Measurements from ENCODE around the gene THAP7. TPM values are rescaled to one million over a fixed set of nuclear protein-coding genes. Genes with fewer than 3 reads are reported as not detected.
"Not testable (repeated sequence)": the region's sequence is repeated elsewhere in the genome, so short reads cannot be mapped to it uniquely, and the experiment has no call there.

Gene THAP7
- total RNA-seq, 8 experiments from 2014 or later = 21.4 to 33.0 (median 29.4) TPM

GRCh38 chr22:20975541-20976290 is 26.2 kb downstream of the THAP7 start:
- WGBS, 10 experiments = 27 to 93% (median 66%) methylated on average over 1 to 8 of the region's 14 CpGs; no CpG with 5 or more reads in 4 of the 10 experiments
- in situ Hi-C loops (cut with MboI; ENCODE audit: low pct_unique_long_range_greater_than_20kb in 2 of 9, low sequenced_read_pairs in 9 of 9, unreplicated experiment in 9 of 9) = no loop called here

GRCh38 chr22:20974336-20974955 is 27.5 kb downstream of the THAP7 start:
- peaks cover 0 to 3% of the 10 kb centered on the region in 2 donors for H3K4me1 ChIP-seq (replicated peaks in 1 of 2)
- WGBS, 10 experiments = 0 to 80% (median 59%) methylated on average over 2 to 3 of the region's 16 CpGs; no CpG with 5 or more reads in 7 of the 10 experiments
- in situ Hi-C loops (cut with MboI; ENCODE audit: low pct_unique_long_range_greater_than_20kb in 2 of 9, low sequenced_read_pairs in 9 of 9, unreplicated experiment in 9 of 9) = no loop called here
- no peak for ATAC-seq (replicated peaks in 6 of 8)
- peak overlapping the region in 1 of 2 donors; percentile 44 for H3K27ac ChIP-seq
- H3K4me3 ChIP-seq = no peak overlapping the region

More at GRCh38 chr22:20975541-20976290, 26.2 kb downstream of the THAP7 start:
- ATAC-seq (replicated peaks in 6 of 8) = no peak
- Histone ChIP-seq H3K4me3 (no peak overlapping the region), H3K27ac (peak overlapping the region in 1 of 2 donors; percentile 25), H3K4me1 (replicated peaks in 1 of 2) (peaks cover 5 to 15% of the 10 kb centered on the region in 2 donors)

GRCh38 chr22:20973634-20974286 is 28.2 kb downstream of the THAP7 start:
- peak in 3 of 8 experiments; percentile 10 to 17 (median 11) for ATAC-seq (replicated peaks in 6 of 8)
- Histone ChIP-seq H3K4me3 (no peak overlapping the region), H3K4me1 (replicated peaks in 1 of 2) (no peaks in the 10 kb centered on the region), H3K27ac (peak overlapping the region in 1 of 2 donors; percentile 44)
- in situ Hi-C loops (cut with MboI; ENCODE audit: low pct_unique_long_range_greater_than_20kb in 2 of 9, low sequenced_read_pairs in 9 of 9, unreplicated experiment in 9 of 9) = no loop called here
- WGBS, 10 experiments = 80 to 100% methylated on average over 1 to 12 of the region's 21 CpGs; no CpG with 5 or more reads in 8 of the 10 experiments

- in situ Hi-C loops (cut with MboI; ENCODE audit: low pct_unique_long_range_greater_than_20kb in 2 of 9, low sequenced_read_pairs in 9 of 9, unreplicated experiment in 9 of 9) = no loop called here
- no peak overlapping the region for H3K27ac ChIP-seq
Measured at GRCh38 chr22:20972933-20973577, 28.9 kb downstream of the THAP7 start.

GRCh38 chr22:20972014-20972694 is 29.8 kb downstream of the THAP7 start:
- peak; percentile 23 to 97 (median 38) for ATAC-seq (replicated peaks in 6 of 8)

More at GRCh38 chr22:20972933-20973577, 28.9 kb downstream of the THAP7 start:
- Histone ChIP-seq H3K4me1 (replicated peaks in 1 of 2) (peaks cover 0 to 2% of the 10 kb centered on the region in 2 donors), H3K4me3 (no peak overlapping the region)
- ATAC-seq (replicated peaks in 6 of 8) = peak in 3 of 8 experiments; percentile 3 to 9 (median 6)
- 50 to 80% (median 70%) methylated on average over 1 to 4 of the region's 21 CpGs; no CpG with 5 or more reads in 5 of the 10 experiments for WGBS, 10 experiments

GRCh38 chr22:20970939-20971657 is 30.8 kb downstream of the THAP7 start:
- WGBS, 10 experiments = 20 to 100% (median 67%) methylated on average over 1 to 2 of the region's 4 CpGs; no CpG with 5 or more reads in 1 of the 10 experiments
- peaks cover 0 to 11% of the 10 kb centered on the region in 2 donors for H3K4me1 ChIP-seq (replicated peaks in 1 of 2)

More at GRCh38 chr22:20972014-20972694, 29.8 kb downstream of the THAP7 start:
- WGBS, 10 experiments = 45 to 100% (median 85%) methylated on average over 1 to 5 of the region's 11 CpGs; no CpG with 5 or more reads in 3 of the 10 experiments
- H3K4me3 ChIP-seq; in situ Hi-C loops (cut with MboI; ENCODE audit: low pct_unique_long_range_greater_than_20kb in 2 of 9, low sequenced_read_pairs in 9 of 9, unreplicated experiment in 9 of 9); H3K4me1 ChIP-seq (replicated peaks in 1 of 2); H3K27ac ChIP-seq: not testable (repeated sequence)

GRCh38 chr22:20968281-20968977 is 33.5 kb downstream of the THAP7 start:
- in situ Hi-C loops (cut with MboI; ENCODE audit: low pct_unique_long_range_greater_than_20kb in 2 of 9, low sequenced_read_pairs in 9 of 9, unreplicated experiment in 9 of 9) = no loop called here
- no peak overlapping the region for H3K27ac ChIP-seq
- 40 to 100% (median 100%) methylated on average over 1 of the region's 7 CpGs; no CpG with 5 or more reads in 7 of the 10 experiments for WGBS, 10 experiments
- H3K4me3 ChIP-seq = no peak overlapping the region
- ATAC-seq (replicated peaks in 6 of 8) = no peak
- peaks cover 0 to 13% of the 10 kb centered on the region in 2 donors for H3K4me1 ChIP-seq (replicated peaks in 1 of 2)

More at GRCh38 chr22:20970939-20971657, 30.8 kb downstream of the THAP7 start:
- no peak for ATAC-seq (replicated peaks in 6 of 8)
- H3K4me3 ChIP-seq = no peak overlapping the region
- H3K27ac ChIP-seq = peak overlapping the region in 1 of 2 donors; percentile 24
- in situ Hi-C loops (cut with MboI; ENCODE audit: low pct_unique_long_range_greater_than_20kb in 2 of 9, low sequenced_read_pairs in 9 of 9, unreplicated experiment in 9 of 9) = no loop called here

GRCh38 chr22:20967697-20968211 is 34.2 kb downstream of the THAP7 start:
- H3K4me3 ChIP-seq = no peak overlapping the region
- 61% methylated on average over 5 of the region's 19 CpGs; no CpG with 5 or more reads in 9 of the 10 experiments for WGBS, 10 experiments
- in situ Hi-C loops (cut with MboI; ENCODE audit: low pct_unique_long_range_greater_than_20kb in 2 of 9, low sequenced_read_pairs in 9 of 9, unreplicated experiment in 9 of 9) = no loop called here
- H3K27ac ChIP-seq = no peak overlapping the region
- peak in 1 of 8 experiments; percentile 22 for ATAC-seq (replicated peaks in 6 of 8)
- peaks cover 0 to 13% of the 10 kb centered on the region in 2 donors for H3K4me1 ChIP-seq (replicated peaks in 1 of 2)

- in situ Hi-C loops (cut with MboI; ENCODE audit: low pct_unique_long_range_greater_than_20kb in 2 of 9, low sequenced_read_pairs in 9 of 9, unreplicated experiment in 9 of 9) = no loop called here
- peaks cover 0 to 13% of the 10 kb centered on the region in 2 donors for H3K4me1 ChIP-seq (replicated peaks in 1 of 2)
- 30 to 67% methylated on average over 2 to 3 of the region's 22 CpGs; no CpG with 5 or more reads in 8 of the 10 experiments for WGBS, 10 experiments
- ATAC-seq (replicated peaks in 6 of 8) = peak in 3 of 8 experiments; percentile 5 to 17 (median 6)
- no peak within 1 kb of the TSS for H3K27ac ChIP-seq
- no peak within 1 kb of the TSS for H3K4me3 ChIP-seq
Measured at GRCh38 chr22:20966883-20967696, 34.8 kb downstream of the THAP7 start, which contains the start of gene AIFM3. TSS of gene AIFM3 (plus strand) at chr22:20967255. CDS start at chr22:20967945, 690 bp downstream.
